Stomach (tissue), 4 donors: ENCODE measurements around the gene RAB7B.

ENCODE experiments used
- CTCF ChIP-seq, 7 experiments: fragments of 450-650 bp in 4 of 7; fragments of 200-600 bp in 3 of 7; sonication (generic) in 3 of 7; IDR thresholded peaks; one replicate each; pipeline ENCODE4 v1.5.1; 2016 to 2019; ENCODE audit warnings: antibody characterized with exemption in 7 of 7, control low read depth in 2 of 7, mild to moderate bottlenecking in 1 of 7
- POLR2A ChIP-seq, 4 donors: fragments of 450-650 bp; IDR thresholded peaks; one replicate each; pipeline ENCODE4 v1.6.1; 2016; ENCODE audit warnings: antibody characterized with exemption in 4 of 4, control low read depth in 2 of 4, mild to moderate bottlenecking in 1 of 4, moderate library complexity in 1 of 4

- TF ChIP-seq POLR2A (IDR thresholded peaks at IDR 0.05) (no peak), CTCF (IDR thresholded peaks at IDR 0.05) (no peak)
These were observed 40.4 kb downstream of the RAB7B start for GRCh38 chr1:205962821-205963221.
